22Rv1 (cell line): ENCODE measurements around the gene MCOLN2.

Experiments used
- CTCF ChIP-seq: fragments of 450-650 bp; IDR thresholded peaks from 2 replicates; pipeline ENCODE4 v1.5.1; 2017; ENCODE audit warnings: mild to moderate bottlenecking
- ZFX ChIP-seq: fragments of 450-650 bp; IDR thresholded peaks from 2 replicates; pipeline ENCODE4 v1.6.1; 2017; ENCODE audit warnings: antibody characterized with exemption, borderline replicate concordance

DNA sequence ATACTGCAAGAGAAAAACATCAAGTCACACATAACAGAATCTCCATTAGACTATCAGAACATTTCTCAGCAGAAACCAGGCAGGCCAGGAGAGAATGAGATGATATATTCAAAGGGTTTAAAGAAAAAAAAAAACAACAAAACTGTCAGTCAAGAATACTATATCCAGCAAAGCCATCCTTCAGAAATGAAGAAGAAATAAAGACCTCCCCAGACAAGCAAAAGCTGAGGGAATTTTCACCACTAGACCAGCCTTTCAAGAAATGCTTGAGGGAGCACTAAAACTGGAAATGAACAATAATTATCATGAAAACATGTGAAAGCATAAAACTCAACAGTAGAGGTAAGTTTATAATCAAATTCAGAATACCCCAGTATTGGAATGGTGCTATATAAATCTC is 47.2 kb downstream of the MCOLN2 start:
- TF ChIP-seq CTCF: no peak
- TF ChIP-seq ZFX: no peak
